H9 (cell line): Measurements from ENCODE around the gene HMSD. TPM values are rescaled to one million over a fixed set of nuclear protein-coding genes. Genes with fewer than 3 reads are reported as not detected.

Experiments used
- DNase-seq: peaks from one replicate; pipeline ENCODE4 v3.0.0-alpha.2; 2017
- H2AFZ ChIP-seq: one replicate; pipeline ENCODE4 v1.6.1; 2013; ENCODE audit warnings: mild to moderate bottlenecking, low read length, control low read depth, moderate library complexity
- H2AK5ac ChIP-seq: 2 replicates; pipeline ENCODE4 v1.6.1; 2013; ENCODE audit warnings: low read length, control low read depth, mixed read lengths; ENCODE audit not compliant: insufficient read length
- H2BK120ac ChIP-seq: one replicate; pipeline ENCODE4 v1.6.1; 2013; ENCODE audit warnings: low read depth, mild to moderate bottlenecking, low read length, control low read depth, inconsistent platforms; ENCODE audit not compliant: poor library complexity, severe bottlenecking
- H2BK12ac ChIP-seq: 2 replicates; pipeline ENCODE4 v1.6.1; 2013; ENCODE audit warnings: low read length, control low read depth, mixed read lengths, low read depth; ENCODE audit not compliant: insufficient read length
- H2BK15ac ChIP-seq: 2 replicates; pipeline ENCODE4 v1.6.1; 2013; ENCODE audit warnings: low read depth, low read length, control low read depth
- H2BK20ac ChIP-seq: one replicate; pipeline ENCODE4 v1.6.1; 2013; ENCODE audit warnings: low read depth, mild to moderate bottlenecking, low read length, control low read depth, inconsistent platforms; ENCODE audit not compliant: poor library complexity, severe bottlenecking
- H2BK5ac ChIP-seq: 2 replicates; pipeline ENCODE4 v1.6.1; 2013; ENCODE audit warnings: low read length, control low read depth, mixed read lengths; ENCODE audit not compliant: insufficient read length
- H3K14ac ChIP-seq: 2 replicates; pipeline ENCODE4 v1.6.1; 2013; ENCODE audit warnings: low read length, control low read depth; ENCODE audit not compliant: insufficient read depth
- H3K18ac ChIP-seq: 2 replicates; pipeline ENCODE4 v1.6.1; 2013; ENCODE audit warnings: low read depth, mild to moderate bottlenecking, mixed read lengths, low read length, control low read depth; ENCODE audit not compliant: insufficient read length
- H3K23ac ChIP-seq: 2 replicates; pipeline ENCODE4 v1.6.1; 2013; ENCODE audit warnings: low read length, control low read depth, mixed read lengths, low read depth; ENCODE audit not compliant: insufficient read length
- H3K23me2 ChIP-seq: 2 replicates; pipeline ENCODE4 v1.6.1; 2013; ENCODE audit warnings: low read depth, mild to moderate bottlenecking, mixed read lengths, low read length, control low read depth; ENCODE audit not compliant: insufficient read length, poor library complexity, severe bottlenecking
- H3K27ac ChIP-seq: 2 replicates; pipeline ENCODE4 v1.5.1; 2013; ENCODE audit warnings: low read length, control low read depth, mixed read lengths, low read depth; ENCODE audit not compliant: insufficient read length
- H3K27me3 ChIP-seq: 2 replicates; pipeline ENCODE4 v1.6.1; 2013; ENCODE audit warnings: low read length, control low read depth, inconsistent platforms; ENCODE audit not compliant: insufficient read depth
- H3K4ac ChIP-seq: 2 replicates; pipeline ENCODE4 v1.6.1; 2013; ENCODE audit warnings: low read depth, mild to moderate bottlenecking, control low read depth, inconsistent platforms, low read length, moderate library complexity
- H3K4me1 ChIP-seq: 2 replicates; pipeline ENCODE4 v1.6.1; 2013; ENCODE audit warnings: low read length, control low read depth, inconsistent platforms; ENCODE audit not compliant: insufficient read depth
- H3K4me2 ChIP-seq: 2 replicates; pipeline ENCODE4 v1.6.1; 2013; ENCODE audit warnings: low read length, control low read depth, mixed read lengths; ENCODE audit not compliant: insufficient read length, insufficient read depth
- H3K56ac ChIP-seq: 2 replicates; pipeline ENCODE4 v1.6.1; 2013; ENCODE audit warnings: low read depth, mild to moderate bottlenecking, mixed read lengths, low read length, control low read depth; ENCODE audit not compliant: insufficient read length
- H3K79me1 ChIP-seq: 2 replicates; pipeline ENCODE4 v1.6.1; 2013; ENCODE audit warnings: low read depth, mild to moderate bottlenecking, moderate library complexity, low read length, control low read depth, inconsistent platforms; ENCODE audit not compliant: insufficient read depth, poor library complexity, severe bottlenecking
- H3K79me2 ChIP-seq: 2 replicates; pipeline ENCODE4 v1.6.1; 2013; ENCODE audit warnings: low read length, control low read depth, inconsistent platforms; ENCODE audit not compliant: insufficient read depth
- H3K9ac ChIP-seq: 2 replicates; pipeline ENCODE4 v1.6.1; 2013; ENCODE audit warnings: low read length, control low read depth, mixed read lengths; ENCODE audit not compliant: insufficient read length; ENCODE audit errors: extremely low read depth
- H3K9me3 ChIP-seq: one replicate; pipeline ENCODE4 v1.6.1; 2013; ENCODE audit warnings: low read depth, low read length, inconsistent platforms; ENCODE audit not compliant: control insufficient read depth
- H3T11ph ChIP-seq: one replicate; pipeline ENCODE4 v1.6.1; 2013; ENCODE audit warnings: mild to moderate bottlenecking, low read length, control low read depth, inconsistent platforms
- H4K20me1 ChIP-seq: one replicate; pipeline ENCODE4 v1.6.1; 2013; ENCODE audit not compliant: control insufficient read depth, insufficient read length, insufficient read depth
- H4K5ac ChIP-seq: 2 replicates; pipeline ENCODE4 v1.6.1; 2013; ENCODE audit warnings: low read depth, mild to moderate bottlenecking, mixed read lengths, low read length, control low read depth; ENCODE audit not compliant: insufficient read length
- H4K8ac ChIP-seq: replicated peaks from 2 replicates; pipeline ENCODE4 v1.6.1; 2013; ENCODE audit warnings: low read length, control low read depth, mixed read lengths, low read depth; ENCODE audit not compliant: insufficient read length
- H4K91ac ChIP-seq: 2 replicates; pipeline ENCODE4 v1.6.1; 2013; ENCODE audit warnings: low read depth, mild to moderate bottlenecking, moderate library complexity, mixed read lengths, low read length, control low read depth; ENCODE audit not compliant: insufficient read length
- H3K27ac Mint-ChIP-seq, 3 experiments: 2 replicates in 2 of 3; 3 replicates in 1 of 3; pipeline ENCODE4 v1.8.0; 2020 to 2021; ENCODE audit warnings: mixed read lengths in 3 of 3, mild to moderate bottlenecking in 1 of 3, moderate library complexity in 1 of 3
- H3K27me3 Mint-ChIP-seq: 2 replicates; pipeline ENCODE4 v1.8.0; 2021; ENCODE audit warnings: low read depth, mild to moderate bottlenecking, moderate library complexity, mixed read lengths
- H3K36me3 Mint-ChIP-seq, 3 experiments: 2 replicates in 2 of 3; 3 replicates in 1 of 3; pipeline ENCODE4 v1.8.0; 2020 to 2021; ENCODE audit warnings: low read depth in 3 of 3, mixed read lengths in 3 of 3; ENCODE audit not compliant: insufficient read depth in 1 of 3
- H3K4me1 Mint-ChIP-seq, 2 experiments: 2 replicates each; pipeline ENCODE4 v1.8.0; 2020; ENCODE audit warnings: mixed read lengths in 2 of 2
- H3K4me3 Mint-ChIP-seq, 2 experiments: 2 replicates in 1 of 2; 3 replicates in 1 of 2; pipeline ENCODE4 v1.8.0; 2020 to 2021; ENCODE audit warnings: mild to moderate bottlenecking in 2 of 2, mixed read lengths in 2 of 2, moderate library complexity in 1 of 2
- H3K9me3 Mint-ChIP-seq, 2 experiments: 2 replicates in 1 of 2; 3 replicates in 1 of 2; pipeline ENCODE4 v1.8.0; 2020; ENCODE audit warnings: mild to moderate bottlenecking in 2 of 2, mixed read lengths in 2 of 2, moderate library complexity in 1 of 2
- CTCF ChIP-seq: fragments of 200-600 bp; sonication (generic); conservative IDR thresholded peaks from 3 replicates; pipeline ENCODE4 v1.8.0; 2021; ENCODE audit warnings: antibody characterized with exemption, mild to moderate bottlenecking
- WGBS: extraction: QIAGEN DNeasy Blood & Tissue Kit; methylation state at CpG from one replicate; pipeline ENCODE4 v1.1.7; 2013; ENCODE audit warnings: missing lambda C conversion rate, low lambda C conversion rate, mixed read lengths; ENCODE audit not compliant: insufficient read length; ENCODE audit errors: extremely low coverage; 5-methylcytosine and 5-hydroxymethylcytosine counted together
- total RNA-seq: library from RNA; stranded (reverse); gene quantifications from 2 replicates; pipeline ENCODE4 v1.2.1, GENCODE V29; 2021

Gene HMSD
- total RNA-seq, 1 experiment from 2014 or later = 6.6 TPM

DNA sequence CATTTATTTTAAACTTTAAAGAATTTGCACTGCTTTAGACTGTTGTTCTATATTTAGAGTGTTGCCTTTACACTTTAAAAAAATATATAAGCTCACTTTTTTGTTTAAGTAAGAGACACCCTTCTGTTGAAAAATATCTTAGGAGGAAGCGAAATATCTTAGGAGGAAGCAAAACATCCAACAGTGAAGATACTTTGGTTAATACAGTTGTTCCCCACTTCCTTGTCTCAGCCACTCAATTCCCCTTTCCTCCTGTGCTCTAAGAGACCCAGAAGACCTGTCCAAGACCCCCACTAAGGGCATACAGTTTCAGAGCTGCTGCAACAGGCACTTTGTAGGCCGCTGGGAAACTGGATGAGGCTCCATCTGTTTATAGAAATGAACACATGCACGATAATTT is 26.5 kb downstream of the HMSD start:
- Mint-ChIP-seq H3K36me3 (no peaks in the 10 kb centered on the region), H3K4me3 (no peak overlapping the region), H3K4me1 (peaks cover 12 to 24% of the 10 kb centered on the region in 2 experiments), H3K27ac (no peak overlapping the region), H3K27me3 (peaks cover 80% of the 10 kb centered on the region), H3K9me3 (no peaks in the 10 kb centered on the region)
- Histone ChIP-seq H3K23me2 (peaks cover 7% of the 10 kb centered on the region), H3K4me2 (no peak overlapping the region), H3K79me2 (no peaks in the 10 kb centered on the region), H4K91ac (no peak overlapping the region), H3K14ac (no peak overlapping the region), H4K8ac (no peak overlapping the region), H3K56ac (no peak overlapping the region), H2BK5ac (no peak overlapping the region), H2BK12ac (no peak overlapping the region), H3T11ph (no peak overlapping the region), H4K20me1 (no peaks in the 10 kb centered on the region), H3K9me3 (no peaks in the 10 kb centered on the region), H3K18ac (no peak overlapping the region), H3K9ac (no peak overlapping the region), H2AK5ac (no peak overlapping the region), H3K23ac (no peak overlapping the region), H2BK15ac (no peak overlapping the region), H3K79me1 (no peaks in the 10 kb centered on the region), H2BK20ac (no peak overlapping the region), H2AFZ (no peak overlapping the region), H3K4me1 (peaks cover 4% of the 10 kb centered on the region; the same call in 1 of the 2 replicates), H2BK120ac (no peak overlapping the region), H3K27ac (no peak overlapping the region), H3K4ac (no peak overlapping the region), H3K27me3 (peaks cover 34% of the 10 kb centered on the region), H4K5ac (no peak overlapping the region)
- no peak for DNase-seq
- WGBS = no CpG with 5 or more reads among the region's 3 CpGs
- no peak for TF ChIP-seq CTCF
